NOMO-1 (cell line): ENCODE data around the gene COX7B2.

ENCODE experiments used
- DNase-seq, 2 experiments: peaks; one replicate each; lab custom pipeline; 2025; ENCODE audit not compliant: unreplicated experiment in 2 of 2; lab: John Stamatoyannopoulos, UW

COX7B2 gene

DNA sequence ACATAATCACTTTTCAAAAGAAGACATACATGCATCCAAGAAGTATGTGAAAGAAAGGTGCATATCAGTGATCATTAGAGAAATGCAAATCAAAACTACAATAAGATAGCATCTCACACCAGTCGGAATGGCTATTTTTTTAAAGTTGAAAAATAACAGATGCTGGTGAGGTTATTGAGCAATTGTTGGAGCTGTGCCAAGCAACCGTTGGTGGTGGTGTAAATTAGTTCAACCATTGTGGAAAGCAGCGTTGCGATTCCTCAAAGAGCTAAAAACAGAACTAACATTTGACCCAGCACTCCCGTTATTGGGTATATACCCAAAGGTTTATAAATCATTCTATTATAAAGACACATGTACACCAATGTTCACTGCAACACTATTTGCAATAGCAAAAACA is 14.2 kb downstream of the COX7B2 start:
- peak in 1 of 2 experiments; percentile 50 for DNase-seq

GRCh38 chr4:46890056-46890455 is 19.0 kb downstream of the COX7B2 start:
- no peak for DNase-seq

DNA sequence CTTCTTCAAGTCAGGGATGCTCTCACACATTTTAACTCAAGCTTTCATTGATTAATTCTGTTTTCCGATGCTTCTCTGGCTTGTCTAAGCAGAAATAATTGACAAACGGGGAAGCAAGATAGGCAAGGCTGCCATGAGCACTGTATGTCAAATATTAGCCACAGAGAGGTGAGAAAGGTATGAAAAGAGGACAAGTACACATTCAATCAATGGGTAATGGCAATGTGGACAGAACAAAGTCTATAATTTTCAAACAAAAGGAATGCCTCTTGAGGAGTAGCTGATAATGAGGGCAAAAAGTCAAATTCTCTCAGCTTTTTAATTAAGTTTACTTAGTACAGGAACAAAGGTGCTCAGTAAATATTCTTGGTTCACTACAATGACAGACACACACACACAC is 19.6 kb downstream of the COX7B2 start:
- no peak for DNase-seq

DNA sequence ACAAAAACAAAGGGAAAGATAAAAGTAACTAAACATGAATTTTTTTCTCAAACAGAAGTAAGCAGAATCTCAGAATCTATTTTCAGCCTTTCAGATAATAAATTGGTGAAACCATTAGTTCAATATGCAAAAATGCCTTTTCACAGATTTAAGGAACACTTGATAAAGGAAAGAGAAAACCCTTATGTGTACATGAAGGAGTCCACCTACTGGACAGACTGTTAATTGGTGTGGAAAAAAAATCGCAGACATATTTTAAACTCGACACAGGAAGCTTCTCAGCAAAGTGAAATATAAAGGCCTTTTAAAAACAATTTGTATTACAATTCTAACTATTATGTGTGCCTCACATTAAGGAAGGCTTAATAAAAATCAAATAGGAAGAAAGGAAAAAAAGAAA is 22.3 kb downstream of the COX7B2 start:
- peak in 1 of 2 experiments; percentile 2 for DNase-seq

- DNase-seq = no peak
Observed at GRCh38 chr4:46878641-46879040, 30.4 kb downstream of the COX7B2 start.

DNA sequence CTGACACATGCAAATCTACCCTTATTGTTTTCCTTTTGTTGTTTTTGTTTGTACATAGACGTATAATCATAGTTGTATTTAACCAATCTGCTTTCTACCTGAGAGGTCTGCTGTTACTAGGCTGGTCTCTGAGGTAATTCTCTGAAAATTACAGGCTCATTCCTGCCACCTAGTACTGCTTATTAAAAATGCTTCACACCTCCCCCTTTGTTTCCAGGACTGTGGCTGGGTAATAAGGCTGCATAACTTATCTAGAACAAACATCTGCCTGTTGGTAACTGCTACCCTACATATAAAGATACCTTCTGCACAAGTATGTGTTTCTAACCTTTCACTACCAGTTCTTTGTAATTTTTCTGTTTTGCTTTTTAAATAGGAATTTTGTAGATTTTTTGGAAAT is 34.2 kb downstream of the COX7B2 start:
- no peak for DNase-seq

- DNase-seq = no peak
Observed at GRCh38 chr4:46870411-46870810, 38.6 kb downstream of the COX7B2 start.

GRCh38 chr4:46856333-46856732 is 52.7 kb downstream of the COX7B2 start:
- DNase-seq = no peak

GRCh38 chr4:46852800-46853199 is 56.2 kb downstream of the COX7B2 start:
- DNase-seq = no peak

DNA sequence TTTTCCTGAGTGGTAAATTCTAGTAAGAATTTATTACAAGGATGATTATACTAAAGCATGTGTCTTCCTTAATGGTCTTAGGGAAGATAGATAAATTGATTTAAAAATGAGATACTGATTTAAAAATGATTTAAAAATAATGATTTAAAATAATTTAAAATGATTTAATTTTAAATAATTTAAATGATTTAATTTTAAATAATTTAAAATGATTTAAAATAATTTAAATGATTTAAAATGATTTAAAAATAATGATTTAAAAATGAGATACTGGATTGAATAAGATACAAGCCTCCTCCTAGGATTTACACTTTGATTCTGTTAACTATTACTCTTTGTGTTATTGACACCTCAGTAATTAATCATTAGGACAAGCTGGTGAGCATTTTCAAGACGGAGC is 59.0 kb downstream of the COX7B2 start:
- no peak for DNase-seq

DNA sequence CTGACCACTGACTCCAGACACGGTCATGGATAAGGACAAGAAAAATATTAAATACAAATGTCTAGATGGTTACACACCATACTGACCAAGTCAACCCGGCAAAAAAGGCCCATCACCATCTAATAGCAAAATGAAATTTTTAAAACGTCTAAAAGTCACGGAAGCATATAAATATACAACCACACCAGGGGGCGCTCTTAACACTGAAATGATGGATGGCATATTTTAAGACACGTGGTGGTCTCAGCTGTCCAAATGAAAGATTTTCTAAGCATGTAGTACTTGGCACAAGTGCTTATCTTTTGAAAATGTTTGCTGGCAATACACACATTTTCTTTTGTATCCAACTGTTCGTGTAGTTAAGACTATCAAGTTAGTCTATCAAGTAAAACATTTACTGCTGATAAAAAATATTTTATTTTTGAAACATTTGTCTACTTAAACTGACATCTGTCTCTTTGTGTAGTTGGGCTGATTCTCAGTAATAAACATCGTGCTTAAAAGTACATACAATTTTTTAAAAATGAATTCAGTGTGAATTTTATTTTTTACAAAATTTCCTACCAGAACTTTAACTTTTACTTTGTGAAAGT is 64.6 kb downstream of the COX7B2 start:
- peak; percentile 30 to 34 for DNase-seq

DNA sequence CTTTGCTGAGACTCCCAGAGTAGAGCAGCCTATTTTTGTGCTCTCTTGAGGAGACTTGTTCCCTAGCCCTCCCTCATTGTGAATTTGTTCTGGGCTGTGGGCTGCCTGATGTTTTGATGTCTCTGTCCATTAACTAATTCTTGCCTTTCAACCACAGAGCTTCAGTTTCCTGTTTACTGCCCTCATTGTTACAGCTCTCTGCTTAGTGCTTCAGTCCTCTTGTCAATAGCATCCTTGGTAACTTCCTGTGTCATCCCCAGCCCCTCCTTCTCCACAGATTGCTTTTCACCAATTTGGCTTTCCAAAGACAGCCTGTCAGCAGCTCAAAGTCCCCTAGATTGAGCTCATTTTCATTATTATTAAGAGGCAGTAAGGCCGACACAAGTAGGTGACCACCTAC is 69.9 kb downstream of the COX7B2 start:
- DNase-seq = no peak

DNA sequence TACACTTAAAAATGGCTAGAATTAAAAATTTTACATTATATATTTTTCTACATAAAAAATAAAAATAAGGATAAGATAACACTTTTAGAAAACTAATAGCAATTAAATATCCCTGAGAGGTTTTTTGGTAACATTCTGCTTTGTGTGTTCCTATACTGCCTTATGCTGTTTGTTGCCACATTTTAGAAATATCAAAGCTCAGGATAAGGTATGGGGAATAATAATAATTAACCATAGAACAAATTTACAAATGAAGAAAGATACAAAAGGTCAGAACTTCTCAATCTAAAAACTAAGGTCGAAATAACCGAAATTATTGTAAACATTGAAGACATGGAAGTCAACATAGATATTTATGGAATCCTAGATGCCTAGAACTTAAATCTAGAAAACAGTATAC is 71.4 kb downstream of the COX7B2 start:
- DNase-seq = no peak

DNA sequence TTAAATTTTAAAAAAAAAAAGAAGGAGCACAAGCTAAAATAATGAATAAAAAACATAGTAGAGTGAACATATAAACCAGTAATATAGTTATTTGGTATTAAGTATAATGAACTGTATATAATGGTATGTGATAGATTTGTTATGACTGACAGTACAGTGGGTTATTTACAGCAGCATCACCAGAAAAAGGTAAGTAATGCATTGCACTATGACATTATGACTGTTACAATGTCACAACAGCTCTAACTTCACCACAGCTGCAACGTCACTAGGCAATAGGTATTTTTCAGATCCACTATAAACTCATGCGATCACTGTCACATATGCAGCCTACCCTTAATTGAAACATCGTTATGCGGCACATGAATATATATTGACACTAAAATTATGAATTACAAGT is 72.5 kb downstream of the COX7B2 start:
- DNase-seq = no peak

DNA sequence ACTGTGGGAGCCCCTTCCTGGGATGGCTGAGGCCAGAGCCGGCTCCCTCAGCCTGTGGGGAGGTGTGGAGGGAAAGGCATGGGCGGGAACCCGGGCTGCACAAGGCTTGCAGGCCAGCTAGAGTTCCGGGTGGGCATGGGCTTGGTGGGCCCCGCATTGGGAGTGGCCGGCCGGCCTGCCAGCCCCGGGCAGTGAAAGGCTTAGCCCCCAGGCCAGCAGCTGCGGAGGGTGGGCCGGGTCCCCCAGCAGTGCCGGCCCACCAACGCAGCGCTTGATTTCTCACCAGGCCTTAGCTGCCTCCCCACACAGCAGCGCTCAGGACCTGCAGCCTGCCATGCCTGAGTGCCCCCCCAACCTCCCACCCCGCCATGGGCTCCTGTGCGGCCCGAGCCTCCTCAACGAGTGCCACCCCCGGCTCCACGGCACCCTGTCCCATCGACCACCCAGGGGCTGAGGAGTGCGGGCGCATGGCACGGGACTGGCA is 78.0 kb downstream of the COX7B2 start:
- DNase-seq = no peak

GRCh38 chr4:46820154-46820553 is 88.9 kb downstream of the COX7B2 start:
- no peak for DNase-seq

- DNase-seq = no peak
Observed at GRCh38 chr4:46819095-46819494, 90.0 kb downstream of the COX7B2 start.

DNA sequence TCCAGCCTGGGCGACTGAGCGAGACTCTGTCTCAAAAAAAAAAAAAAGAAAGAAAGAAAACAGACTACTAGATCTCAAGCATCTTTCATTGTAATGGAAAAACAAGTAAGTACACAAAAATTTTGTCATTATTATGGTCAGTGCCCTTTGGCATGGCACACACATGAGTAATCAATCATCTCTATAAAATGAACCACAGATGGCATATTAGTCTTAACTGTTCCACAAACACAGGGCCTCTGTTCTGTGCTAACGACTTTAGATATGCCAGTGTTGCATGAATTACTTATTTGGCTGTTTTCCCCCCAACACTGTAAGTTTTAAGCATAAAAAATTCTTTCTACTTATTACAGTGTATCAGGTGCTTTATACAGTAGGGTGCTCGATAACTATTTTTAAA is 90.4 kb downstream of the COX7B2 start:
- DNase-seq = no peak

GRCh38 chr4:46817806-46818205 is 91.2 kb downstream of the COX7B2 start:
- no peak for DNase-seq

- no peak for DNase-seq
Observed at GRCh38 chr4:46804781-46805413, 104.1 kb downstream of the COX7B2 start.

DNA sequence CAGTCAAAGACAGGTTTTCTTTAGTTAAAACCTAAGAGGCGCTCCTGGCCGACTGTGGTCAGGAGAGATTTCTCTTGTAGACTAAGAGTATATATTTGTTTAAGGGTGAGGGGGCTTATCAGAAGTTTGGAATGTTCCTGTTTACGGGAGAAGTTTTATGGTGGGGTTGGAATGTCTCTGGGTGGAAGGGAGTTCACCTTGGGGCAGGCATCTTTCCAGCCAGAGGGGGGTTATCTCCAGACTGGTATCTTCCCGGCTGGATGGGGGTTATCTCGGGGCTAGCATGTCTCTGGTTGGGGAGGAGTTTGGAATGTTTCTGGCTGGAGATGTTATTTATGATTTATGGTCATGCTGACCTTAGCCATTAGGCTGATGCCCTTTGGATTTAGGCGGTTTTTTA is 116.0 kb downstream of the COX7B2 start:
- DNase-seq = no peak

- no peak for DNase-seq
Observed at GRCh38 chr4:46781434-46782092, 127.5 kb downstream of the COX7B2 start.
